IMR-90 (cell line): ENCODE results near the gene PSMA6. TPM values are rescaled to one million over a fixed set of nuclear protein-coding genes. Genes with fewer than 3 reads are reported as not detected.

Experiments
- ATAC-seq: fragments of 200-7000 bp; cut with Tn5 transposase; 2 replicates; pipeline ENCODE4 v1.9.1; 2020; ENCODE audit warnings: low read depth, mild to moderate bottlenecking, moderate library complexity
- BruUV-seq: library from RNA; stranded (reverse); fragments of 400-500 nt; replicated peaks from 2 replicates; lab custom pipeline; 2021; lab: Mats Ljungman, UMichigan
- CTCF ChIA-PET: fragments of 300-600 bp; formaldehyde crosslinking; extraction: SDS; loops from one replicate; lab custom pipeline; 2021; ENCODE audit warnings: antibody characterized with exemption; lab: Yijun Ruan, JAX
- POLR2A ChIA-PET: fragments of 300-600 bp; sonication (Branson Sonifier 250); formaldehyde crosslinking; loops from one replicate; lab custom pipeline; 2022; ENCODE audit warnings: antibody characterized with exemption; ENCODE audit not compliant: unreplicated experiment; lab: Charles Lee
- DNase-seq: peaks from one replicate; pipeline ENCODE4 v3.0.0; 2013
- H2AFZ ChIP-seq: replicated peaks from 2 replicates; pipeline ENCODE3; 2013; ENCODE audit warnings: low read length, mild to moderate bottlenecking; ENCODE audit not compliant: poor library complexity
- H2AK5ac ChIP-seq: 2 replicates; pipeline ENCODE4 v1.6.1; 2013; ENCODE audit warnings: low read depth, low read length, inconsistent platforms
- H2AK9ac ChIP-seq: replicated peaks from 2 replicates; pipeline ENCODE3; 2013; ENCODE audit warnings: mild to moderate bottlenecking, low read depth, low read length, moderate library complexity; ENCODE audit not compliant: poor library complexity
- H2BK120ac ChIP-seq: 2 replicates; pipeline ENCODE4 v1.6.1; 2013; ENCODE audit warnings: low read depth, low read length, inconsistent platforms
- H2BK15ac ChIP-seq: 3 replicates; pipeline ENCODE4 v1.6.1; 2013; ENCODE audit warnings: low read depth, low read length, inconsistent platforms
- H2BK20ac ChIP-seq: 2 replicates; pipeline ENCODE4 v1.6.1; 2013; ENCODE audit warnings: low read depth, mild to moderate bottlenecking, inconsistent platforms, low read length, moderate library complexity
- H2BK5ac ChIP-seq: 2 replicates; pipeline ENCODE4 v1.6.1; 2013; ENCODE audit warnings: mild to moderate bottlenecking, low read depth, low read length, inconsistent platforms; ENCODE audit not compliant: poor library complexity, severe bottlenecking
- H3K14ac ChIP-seq: replicated peaks from 2 replicates; pipeline ENCODE4 v1.6.1; 2013; ENCODE audit warnings: low read depth, low read length, inconsistent platforms
- H3K18ac ChIP-seq: 2 replicates; pipeline ENCODE4 v1.6.1; 2013; ENCODE audit warnings: low read depth, low read length, control low read depth
- H3K23ac ChIP-seq: 2 replicates; pipeline ENCODE4 v1.6.1; 2013; ENCODE audit warnings: low read depth, low read length, inconsistent platforms
- H3K27ac ChIP-seq: 2 replicates; pipeline ENCODE4 v1.5.1; 2013; ENCODE audit warnings: mild to moderate bottlenecking, control low read depth, low read length; ENCODE audit not compliant: insufficient read depth
- H3K27me3 ChIP-seq: 2 replicates; pipeline ENCODE4 v1.6.1; 2013; ENCODE audit warnings: low read length; ENCODE audit not compliant: control insufficient read depth, insufficient read depth
- H3K36me3 ChIP-seq: 2 replicates; pipeline ENCODE4 v1.6.1; 2013; ENCODE audit warnings: low read length, mixed read lengths; ENCODE audit not compliant: control insufficient read depth, insufficient read depth
- H3K4ac ChIP-seq: 2 replicates; pipeline ENCODE4 v1.6.1; 2013; ENCODE audit warnings: low read depth, low read length, inconsistent platforms
- H3K4me1 ChIP-seq: 2 replicates; pipeline ENCODE4 v1.6.1; 2013; ENCODE audit warnings: low read length, mixed read lengths; ENCODE audit not compliant: control insufficient read depth, insufficient read depth
- H3K4me2 ChIP-seq: 2 replicates; pipeline ENCODE4 v1.6.1; 2013; ENCODE audit warnings: low read depth, mild to moderate bottlenecking, control low read depth, low read length, moderate library complexity
- H3K4me3 ChIP-seq: 2 replicates; pipeline ENCODE4 v1.5.1; 2013; ENCODE audit warnings: low read depth, mild to moderate bottlenecking, control low read depth, low read length, moderate library complexity; ENCODE audit not compliant: insufficient read depth
- H3K56ac ChIP-seq: 2 replicates; pipeline ENCODE4 v1.6.1; 2013; ENCODE audit warnings: low read length, inconsistent platforms; ENCODE audit not compliant: insufficient read depth; ENCODE audit errors: extremely low read depth
- H3K79me1 ChIP-seq, 2 experiments: 2 replicates each; pipeline ENCODE4 v1.6.1; 2013; ENCODE audit warnings: low read length in 2 of 2, inconsistent platforms in 1 of 2, low read depth in 1 of 2
- H3K9ac ChIP-seq: 2 replicates; pipeline ENCODE4 v1.6.1; 2013; ENCODE audit warnings: low read depth, low read length, control low read depth
- H3K9me1 ChIP-seq: 2 replicates; pipeline ENCODE4 v1.6.1; 2013; ENCODE audit warnings: low read length, inconsistent platforms; ENCODE audit not compliant: insufficient read depth
- H3K9me3 ChIP-seq: 2 replicates; pipeline ENCODE4 v1.6.1; 2013; ENCODE audit warnings: low read length; ENCODE audit not compliant: control insufficient read depth, insufficient read depth
- H4K20me1 ChIP-seq: 2 replicates; pipeline ENCODE4 v1.6.1; 2013; ENCODE audit warnings: low read length, inconsistent platforms; ENCODE audit not compliant: insufficient read depth
- H4K5ac ChIP-seq: 2 replicates; pipeline ENCODE4 v1.6.1; 2013; ENCODE audit warnings: mild to moderate bottlenecking, low read depth, low read length, control low read depth
- H4K8ac ChIP-seq, 2 experiments: 2 replicates each; pipeline ENCODE4 v1.6.1; 2013; ENCODE audit warnings: low read depth in 2 of 2, low read length in 2 of 2, control low read depth in 1 of 2, inconsistent platforms in 1 of 2
- H4K91ac ChIP-seq: 2 replicates; pipeline ENCODE4 v1.6.1; 2013; ENCODE audit warnings: low read depth, low read length, inconsistent platforms; ENCODE audit not compliant: insufficient read depth
- BHLHE40 ChIP-seq: fragments of 150-350 bp; IDR thresholded peaks from 2 replicates; pipeline ENCODE4 v1.6.1; 2016; ENCODE audit warnings: mild to moderate bottlenecking, low read depth, low read length
- CHD1 ChIP-seq: IDR thresholded peaks from 2 replicates; pipeline ENCODE4 v1.6.1; 2012; ENCODE audit warnings: low read depth, low read length, improper control_type of control experiment
- CTCF ChIP-seq: conservative IDR thresholded peaks from 2 replicates; pipeline ENCODE4 v1.5.1; 2012; ENCODE audit warnings: mild to moderate bottlenecking, low read depth, low read length, improper control_type of control experiment
- ELK1 ChIP-seq: fragments of 150-350 bp; IDR thresholded peaks from 2 replicates; pipeline ENCODE4 v1.6.1; 2016; ENCODE audit warnings: low read depth, mild to moderate bottlenecking, low read length, moderate library complexity, borderline replicate concordance
- FOS ChIP-seq: fragments of 150-350 bp; IDR thresholded peaks from 2 replicates; pipeline ENCODE4 v1.6.1; 2016; ENCODE audit warnings: low read depth, low read length
- MAFK ChIP-seq: IDR thresholded peaks from 2 replicates; pipeline ENCODE4 v1.6.1; 2012; ENCODE audit warnings: low read depth, low read length, improper control_type of control experiment
- MAZ ChIP-seq: IDR thresholded peaks from 2 replicates; pipeline ENCODE4 v1.6.1; 2012; ENCODE audit warnings: low read depth, mild to moderate bottlenecking, low read length, improper control_type of control experiment, moderate library complexity, borderline replicate concordance
- MXI1 ChIP-seq: IDR thresholded peaks from 2 replicates; pipeline ENCODE4 v1.6.1; 2012; ENCODE audit warnings: low read depth, mild to moderate bottlenecking, low read length, moderate library complexity, borderline replicate concordance
- NFE2L2 ChIP-seq: fragments of 150-350 bp; IDR thresholded peaks from 2 replicates; pipeline ENCODE4 v1.6.1; 2016; ENCODE audit warnings: low read depth, mild to moderate bottlenecking, low read length
- RAD21 ChIP-seq: IDR thresholded peaks from 2 replicates; pipeline ENCODE4 v1.6.1; 2012; ENCODE audit warnings: low read length, improper control_type of control experiment
- RCOR1 ChIP-seq: IDR thresholded peaks from 2 replicates; pipeline ENCODE4 v1.6.1; 2012; ENCODE audit warnings: mild to moderate bottlenecking, low read length, improper control_type of control experiment; ENCODE audit not compliant: insufficient replicate concordance
- RFX5 ChIP-seq: IDR thresholded peaks from 2 replicates; pipeline ENCODE4 v1.8.0; 2012; ENCODE audit warnings: low read depth, mild to moderate bottlenecking, low read length, moderate library complexity
- SMC3 ChIP-seq: fragments of 150-350 bp; IDR thresholded peaks from 2 replicates; pipeline ENCODE4 v1.6.1; 2016; ENCODE audit warnings: low read depth, mild to moderate bottlenecking, antibody characterized with exemption, low read length, moderate library complexity
- USF2 ChIP-seq: fragments of 150-350 bp; IDR thresholded peaks from 2 replicates; pipeline ENCODE4 v1.6.1; 2017; ENCODE audit warnings: mild to moderate bottlenecking, antibody characterized with exemption, low read length, low read depth
- WGBS, 2 experiments: methylation state at CpG; one replicate each; pipeline versions ENCODE4 v1.1.5 to v1.1.7; 2013; ENCODE audit warnings: missing lambda C conversion rate in 2 of 2; ENCODE audit not compliant: insufficient read length in 1 of 2; ENCODE audit errors: extremely low coverage in 2 of 2; 5-methylcytosine and 5-hydroxymethylcytosine counted together
- dilution Hi-C: fragments of 300-500 bp; cut with HindIII; formaldehyde crosslinking; loops from one replicate; pipeline ENCODE4 v1.14.3; 2018; ENCODE audit warnings: low sequenced_read_pairs; ENCODE audit not compliant: unreplicated experiment
- in situ Hi-C: fragments of 300-500 bp; cut with MboI; formaldehyde crosslinking; loops from 3 replicates; pipeline ENCODE4 v1.14.3; 2019; ENCODE audit warnings: low sequenced_read_pairs, inconsistent platforms, mixed read lengths
- intact Hi-C: fragments of 100-400 bp; cut with micrococcal nuclease; formaldehyde crosslinking; loops from 2 replicates; pipeline ENCODE4 v1.10.0; 2022
- polyA plus RNA-seq, 3 experiments: library from polyadenylated mRNA; depleted of rRNA; stranded (reverse); fragments of >200 nt; gene quantifications; 2 replicates each; pipeline ENCODE4 v1.2.3, GENCODE V29; 2012; ENCODE audit warnings: low replicate concordance in 1 of 3
- total RNA-seq: library from RNA; depleted of rRNA; stranded (reverse); fragments of >200 nt; gene quantifications from 2 replicates; pipeline ENCODE4 v1.2.3, GENCODE V29; 2012

The PSMA6 gene
- total and polyA plus RNA-seq, 2 of the 4 experiments (the other 2 are of a cell fraction): 184 to 530 TPM

- H2AFZ ChIP-seq: no peak overlapping the region
- H4K20me1 ChIP-seq: no peaks in the 10 kb centered on the region
- CTCF ChIA-PET: interaction anchor here (0.6 kb wide), 1 partner anchor 8 kb away, joined by 3 read pairs; no protein-coding TSS in a partner anchor
- H3K9me1 ChIP-seq: 0 out of 2 replicates have a peak, but pooled peaks cover 3% of the 10 kb centered on the region
- H3K27me3 ChIP-seq: no peaks in the 10 kb centered on the region; the same call in 1 of the 2 replicates
- H3K4me2 ChIP-seq: peak overlapping the region; percentile 46; the same call in 1 of the 2 replicates
- H3K36me3 ChIP-seq: no peaks in the 10 kb centered on the region
- H3K79me1 ChIP-seq: no peaks in the 10 kb centered on the region
- no peak overlapping the region; the same call in 1 of the 2 replicates for H3K4ac ChIP-seq
- in situ Hi-C loops (no loop called here), intact Hi-C loops (no loop called here), dilution Hi-C loops (no loop called here)
- no peak overlapping the region for H3K27ac ChIP-seq
- no peak overlapping the region for H3K56ac ChIP-seq
- H3K9me3 ChIP-seq: no peaks in the 10 kb centered on the region
- no peak overlapping the region for H2BK20ac ChIP-seq
- no peak overlapping the region for H3K9ac ChIP-seq
- H2AK5ac ChIP-seq: no peak overlapping the region; the same call in 1 of the 2 replicates
- POLR2A ChIA-PET: no interaction called here
- peaks cover 9% of the 10 kb centered on the region for H3K4me1 ChIP-seq
- H2BK15ac ChIP-seq: no peak overlapping the region
- H3K14ac ChIP-seq: no peak overlapping the region
- H2BK5ac ChIP-seq: no peak overlapping the region
- DNase-seq (peak; percentile 58), ATAC-seq (peak; percentile 66)
- H2AK9ac ChIP-seq: no peak overlapping the region
- H4K5ac ChIP-seq: no peak overlapping the region
- H2BK120ac ChIP-seq: peak overlapping the region; percentile 30; the same call in 1 of the 2 replicates
- no peak overlapping the region for H3K18ac ChIP-seq
- H4K8ac ChIP-seq: no peak overlapping the region
- whole genome bisulfite sequencing, 2 experiments: no CpG with 5 or more reads among the region's 5 CpGs
- no peak overlapping the region for H4K91ac ChIP-seq
- H3K23ac ChIP-seq: no peak overlapping the region
- BruUV-seq: no TSS peak
- H3K4me3 ChIP-seq: no peak overlapping the region
- TF ChIP-seq MAFK (no peak), RCOR1 (no peak), CHD1 (no peak), USF2 (no peak), BHLHE40 (no peak), CTCF (no peak), MXI1 (no peak), MAZ (no peak), RAD21 (no peak), FOS (no peak), ELK1 (no peak), NFE2L2 (no peak), RFX5 (no peak), SMC3 (no peak)
Measured at GRCh38 chr14:35355981-35356841, 64.0 kb downstream of the PSMA6 start.
